Stomach (tissue), 4 donors: ENCODE results near the gene EIF2A.
"Not testable (repeated sequence)": the region's sequence is repeated elsewhere in the genome, so short reads cannot be mapped to it uniquely, and the experiment has no call there.

Source experiments
- POLR2A ChIP-seq, 4 donors: fragments of 450-650 bp; IDR thresholded peaks; one replicate each; pipeline ENCODE4 v1.6.1; 2016; ENCODE audit warnings: antibody characterized with exemption in 4 of 4, control low read depth in 2 of 4, mild to moderate bottlenecking in 1 of 4, moderate library complexity in 1 of 4
- POLR2AphosphoS5 ChIP-seq, 3 donors: sonication (generic); formaldehyde crosslinking; IDR thresholded peaks; one replicate each; pipeline ENCODE4 v1.6.1; 2016; ENCODE audit warnings: antibody characterized with exemption in 3 of 3

DNA sequence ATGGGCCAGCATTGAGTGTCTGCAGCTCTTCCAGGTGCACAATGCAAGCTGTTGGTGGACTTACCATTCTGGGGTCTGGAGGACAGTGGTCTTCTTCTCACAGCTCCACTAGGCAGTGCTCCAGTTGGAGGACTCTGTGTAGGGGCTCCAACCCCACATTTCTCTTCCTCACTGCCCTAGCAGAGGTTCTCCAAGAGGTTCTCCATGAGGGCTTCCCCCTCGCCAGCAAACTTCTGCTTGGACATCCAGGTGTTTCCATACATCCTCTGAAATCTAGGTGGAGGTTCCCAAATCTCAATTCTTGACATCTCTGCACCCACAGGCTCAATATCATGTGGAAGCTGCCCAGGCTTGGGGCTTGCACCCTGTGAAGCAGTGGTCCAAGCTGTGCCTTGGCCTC lies 45.6 kb upstream of the EIF2A start:
- TF ChIP-seq POLR2A, POLR2AphosphoS5 (IDR thresholded peaks at IDR 0.05): not testable (repeated sequence)
